Frontal cortex (tissue), 4 donors: ENCODE measurements around the gene IFNA17. TPM values are rescaled to one million over a fixed set of nuclear protein-coding genes. Genes with fewer than 3 reads are reported as not detected.
A peak's percentile ranks its signal among the peaks of the same experiment; 100 is the strongest.
"Not testable (repeated sequence)": the region's sequence is repeated elsewhere in the genome, so short reads cannot be mapped to it uniquely, and the experiment has no call there.

Experiments
- DNase-seq, 2 donors: peaks; one replicate each; pipeline ENCODE4 v3.0.0; 2012; ENCODE audit warnings: low spot score in 2 of 2
- FAIRE-seq: peaks from 2 replicates; lab custom pipeline; 2012; peaks lifted over from hg19 to GRCh38; lab: Jason Lieb, UNC
- total RNA-seq: library from RNA; depleted of rRNA; stranded (reverse); fragments of >200 nt; gene quantifications from one replicate; pipeline ENCODE4 v1.2.3, GENCODE V29; 2014
- donor health status: control.
- donor health status: control.
- donor health status: control.

IFNA17 gene
- total RNA-seq, 1 donor from 2014 or later: not detected

- not testable (repeated sequence) for DNase-seq, FAIRE-seq
Observed at GRCh38 chr9:21213411-21214326, 14.4 kb downstream of the IFNA17 start.

GRCh38 chr9:21212160-21212559 lies 15.9 kb downstream of the IFNA17 start:
- FAIRE-seq, DNase-seq: not testable (repeated sequence)

GRCh38 chr9:21210782-21211181 lies 17.2 kb downstream of the IFNA17 start:
- not testable (repeated sequence) for FAIRE-seq, DNase-seq

GRCh38 chr9:21210311-21210710 lies 17.7 kb downstream of the IFNA17 start:
- FAIRE-seq: no peak
- DNase-seq: no peak

GRCh38 chr9:21207043-21207442 lies 21.0 kb downstream of the IFNA17 start, which contains the start of gene IFNA10:
TSS of gene IFNA10 (minus strand) at chr9:21207143. CDS start at chr9:21207097, 46 bp downstream.
- DNase-seq: not testable (repeated sequence)
- peak; percentile 90 for FAIRE-seq

GRCh38 chr9:21205204-21205603 lies 22.8 kb downstream of the IFNA17 start:
- FAIRE-seq: no peak

GRCh38 chr9:21202105-21202504 lies 25.9 kb downstream of the IFNA17 start, which contains the start of gene IFNA7:
TSS of gene IFNA7 (minus strand) at chr9:21202205. CDS start at chr9:21202165, 40 bp downstream.
- not testable (repeated sequence) for FAIRE-seq, DNase-seq

More at GRCh38 chr9:21205204-21205603, 22.8 kb downstream of the IFNA17 start:
- no peak for DNase-seq

- not testable (repeated sequence) for FAIRE-seq, DNase-seq
Observed at GRCh38 chr9:21194867-21195776, 32.9 kb downstream of the IFNA17 start.

- not testable (repeated sequence) for DNase-seq, FAIRE-seq
Observed at GRCh38 chr9:21187487-21187886, 40.5 kb downstream of the IFNA17 start, which contains the start of gene IFNA4. TSS of gene IFNA4 (minus strand) at chr9:21187587. CDS start at chr9:21187531, 56 bp downstream.

GRCh38 chr9:21182810-21183736 lies 44.9 kb downstream of the IFNA17 start:
- peak; percentile 70 for FAIRE-seq
- not testable (repeated sequence) for DNase-seq

Other genes with a start within 250 kb of the IFNA17 start
- 0.41 TPM for gene HACD4, start 196.6 kb downstream of the IFNA17 start, total RNA-seq
- not detected for gene IFNB1, start 150.3 kb downstream of the IFNA17 start, total RNA-seq
- not detected for gene IFNW1, start 86.4 kb downstream of the IFNA17 start, total RNA-seq
- not detected for gene IFNA21, start 61.6 kb downstream of the IFNA17 start, total RNA-seq
- not detected for gene IFNA4, start 40.6 kb downstream of the IFNA17 start, total RNA-seq
- gene IFNA7, start 26.0 kb downstream of the IFNA17 start, total RNA-seq: not detected
- gene IFNA10, start 21.1 kb downstream of the IFNA17 start, total RNA-seq: not detected
- not detected for gene IFNA16, start 10.9 kb downstream of the IFNA17 start, total RNA-seq
- not detected for gene IFNA14, start 11.8 kb upstream of the IFNA17 start, total RNA-seq
- not detected for gene IFNA5, start 77.1 kb upstream of the IFNA17 start, total RNA-seq
- gene KLHL9, start 107.2 kb upstream of the IFNA17 start, total RNA-seq: 71.7 TPM
- not detected for gene IFNA6, start 122.7 kb upstream of the IFNA17 start, total RNA-seq
- gene IFNA13, start 139.8 kb upstream of the IFNA17 start, total RNA-seq: not detected
- not detected for gene IFNA2, start 157.2 kb upstream of the IFNA17 start, total RNA-seq
- not detected for gene IFNA8, start 180.9 kb upstream of the IFNA17 start, total RNA-seq
- gene IFNA1, start 212.2 kb upstream of the IFNA17 start, total RNA-seq: not detected